HCT116 (cell line): ENCODE results near the gene RTL9. TPM values are rescaled to one million over a fixed set of nuclear protein-coding genes. Genes with fewer than 3 reads are reported as not detected.

Experiments used
- ATAC-seq: fragments of 200-7000 bp; cut with Tn5 transposase; 2 replicates; pipeline ENCODE4 v1.9.1; 2020; ENCODE audit warnings: mild to moderate bottlenecking, moderate library complexity
- BruUV-seq: library from RNA; stranded (reverse); fragments of 400-500 nt; replicated peaks from 2 replicates; lab custom pipeline; 2021; lab: Mats Ljungman, UMichigan
- CTCF ChIA-PET: fragments of 300-600 bp; sonication (Branson Sonifier 250); formaldehyde crosslinking; loops from one replicate; lab custom pipeline; 2021; ENCODE audit warnings: antibody characterized with exemption; lab: Charles Lee
- POLR2A ChIA-PET: fragments of 300-600, 350-600 bp; sonication (Branson Sonifier 250); formaldehyde crosslinking; loops from one replicate; lab custom pipeline; 2021; ENCODE audit warnings: antibody characterized with exemption; lab: Charles Lee
- RAD21 ChIA-PET, 2 experiments: fragments of 300-600 bp; sonication (Branson Sonifier 250); formaldehyde crosslinking; loops; one replicate each; lab custom pipeline; 2023; ENCODE audit warnings: low total read pairs in 2 of 2; ENCODE audit not compliant: uncharacterized antibody in 2 of 2, unreplicated experiment in 2 of 2, low non-redundant PET in 1 of 2; lab: Charles Lee
- DNase-seq: peaks from one replicate; pipeline ENCODE4 v3.0.0-alpha.2; 2010; ENCODE audit warnings: low read depth, low spot score
- H2AFZ ChIP-seq: fragments of 200-600 bp; shearing (Covaris generic), sonication (generic); 2 replicates; pipeline ENCODE4 v1.6.1; 2017; ENCODE audit warnings: low read depth, mixed run types, mixed read lengths, antibody characterized with exemption, low read length; ENCODE audit not compliant: poor library complexity, severe bottlenecking
- H3K27ac ChIP-seq: 2 replicates; pipeline ENCODE4 v1.5.1; 2012; ENCODE audit warnings: low read depth, low read length
- H3K27me3 ChIP-seq: fragments of 200-600 bp; sonication (generic); 2 replicates; pipeline ENCODE4 v1.6.1; 2016; ENCODE audit warnings: mixed run types, low read length, mixed read lengths; ENCODE audit not compliant: insufficient read depth
- H3K36me3 ChIP-seq, 2 experiments: fragments of 200-500 bp in 1 of 2; fragments of 200-600 bp in 1 of 2; sonication (Bioruptor generic) in 1 of 2; sonication (generic) in 1 of 2; 2 replicates each; pipeline versions ENCODE4 v1.5.1 to v1.6.1; 2014 to 2016; ENCODE audit warnings: low read length in 2 of 2, inconsistent platforms in 1 of 2, mixed read lengths in 1 of 2, mixed run types in 1 of 2; ENCODE audit not compliant: insufficient read depth in 2 of 2, control insufficient read depth in 1 of 2
- H3K4me1 ChIP-seq, 2 experiments: fragments of 200-600 bp in 1 of 2; sonication (generic) in 1 of 2; 2 replicates each; pipeline versions ENCODE4 v1.5.1 to v1.6.1; 2012 to 2017; ENCODE audit warnings: low read length in 2 of 2, inconsistent platforms in 1 of 2, mild to moderate bottlenecking in 1 of 2, mixed read lengths in 1 of 2, mixed run types in 1 of 2, moderate library complexity in 1 of 2; ENCODE audit not compliant: insufficient read depth in 2 of 2, control insufficient read depth in 1 of 2
- H3K4me2 ChIP-seq: fragments of 200-600 bp; sonication (generic); 2 replicates; pipeline ENCODE4 v1.6.1; 2017; ENCODE audit warnings: mixed run types, low read length, mixed read lengths
- H3K4me3 ChIP-seq, 2 experiments: fragments of 200-600 bp in 1 of 2; sonication (generic) in 1 of 2; replicated peaks in 1 of 2; 2 replicates each; pipeline ENCODE4 v1.5.1; 2011 to 2016; ENCODE audit warnings: low read length in 2 of 2, control low read depth in 1 of 2, low read depth in 1 of 2, mild to moderate bottlenecking in 1 of 2, mixed read lengths in 1 of 2, mixed run types in 1 of 2
- H3K79me2 ChIP-seq: fragments of 200-600 bp; sonication (generic); 2 replicates; pipeline ENCODE4 v1.6.1; 2017; ENCODE audit warnings: mild to moderate bottlenecking, mixed run types, low read length, moderate library complexity, mixed read lengths; ENCODE audit not compliant: insufficient read depth
- H3K9ac ChIP-seq: fragments of 200-600 bp; sonication (generic); 2 replicates; pipeline ENCODE4 v1.6.1; 2016; ENCODE audit warnings: low read length, mixed read lengths
- H3K9me2 ChIP-seq: fragments of 200-600 bp; sonication (generic), shearing (Covaris generic); 2 replicates; pipeline ENCODE4 v1.6.1; 2017; ENCODE audit warnings: mixed run types, mild to moderate bottlenecking, moderate library complexity; ENCODE audit not compliant: insufficient read depth
- H3K9me3 ChIP-seq, 2 experiments: fragments of 200-500 bp in 1 of 2; fragments of 200-600 bp in 1 of 2; sonication (Bioruptor generic) in 1 of 2; sonication (generic) in 1 of 2; 2 replicates each; pipeline ENCODE4 v1.6.1; 2014 to 2017; ENCODE audit warnings: low read length in 2 of 2, mixed read lengths in 2 of 2, inconsistent platforms in 1 of 2, low read depth in 1 of 2, mild to moderate bottlenecking in 1 of 2, mixed run types in 1 of 2, moderate library complexity in 1 of 2; ENCODE audit not compliant: control insufficient read depth in 1 of 2, insufficient read depth in 1 of 2
- H4K20me1 ChIP-seq: fragments of 200-600 bp; sonication (generic), shearing (Covaris generic); 2 replicates; pipeline ENCODE4 v1.6.1; 2017; ENCODE audit warnings: mixed run types, mild to moderate bottlenecking, moderate library complexity; ENCODE audit not compliant: insufficient read depth
- CBX3 ChIP-seq: IDR thresholded peaks from 2 replicates; pipeline ENCODE4 v1.6.1; 2012; ENCODE audit warnings: low read depth
- EGR1 ChIP-seq: IDR thresholded peaks from 2 replicates; pipeline ENCODE4 v1.6.1; 2012; ENCODE audit warnings: low read depth
- EZH2 ChIP-seq: fragments of 200-600 bp; sonication (generic); IDR thresholded peaks from 2 replicates; pipeline ENCODE4 v1.6.1; 2017; ENCODE audit warnings: antibody characterized with exemption, mixed run types
- FOSL1 ChIP-seq: IDR thresholded peaks from 2 replicates; pipeline ENCODE4 v1.6.1; 2012; ENCODE audit warnings: low read depth
- JUND ChIP-seq: IDR thresholded peaks from 2 replicates; pipeline ENCODE4 v1.6.1; 2012
- POLR2A ChIP-seq: IDR thresholded peaks from 2 replicates; pipeline ENCODE4 v1.7.0; 2011; ENCODE audit warnings: borderline replicate concordance; ENCODE audit not compliant: insufficient read depth, insufficient read length; ENCODE audit errors: extremely low read depth
- RAD21 ChIP-seq: IDR thresholded peaks from 2 replicates; pipeline ENCODE4 v1.6.1; 2012; ENCODE audit warnings: low read depth, mild to moderate bottlenecking
- SIN3A ChIP-seq: IDR thresholded peaks from 2 replicates; pipeline ENCODE4 v1.6.1; 2012; ENCODE audit warnings: low read depth
- SRF ChIP-seq: IDR thresholded peaks from 2 replicates; pipeline ENCODE4 v1.6.1; 2012; ENCODE audit warnings: low read depth
- TCF7L2 ChIP-seq: IDR thresholded peaks from 2 replicates; pipeline ENCODE4 v1.7.0; 2011; ENCODE audit warnings: borderline replicate concordance, inconsistent platforms; ENCODE audit not compliant: insufficient read depth, insufficient read length; ENCODE audit errors: extremely low read depth
- YY1 ChIP-seq: IDR thresholded peaks from 2 replicates; pipeline ENCODE4 v1.6.1; 2011; ENCODE audit warnings: low read length, low read depth, moderate library complexity, mild to moderate bottlenecking; ENCODE audit not compliant: insufficient replicate concordance; ENCODE audit errors: extremely low read depth
- ZNF274 ChIP-seq: fragments of 200-500 bp; sonication (Bioruptor generic); IDR thresholded peaks from 2 replicates; pipeline ENCODE4 v1.6.1; 2014; ENCODE audit warnings: mild to moderate bottlenecking, low read depth, low read length, inconsistent platforms
- intact Hi-C: fragments of 100-400 bp; cut with micrococcal nuclease; formaldehyde crosslinking; loops from 2 replicates; pipeline ENCODE4 v1.10.0; 2022
- total RNA-seq: library from RNA; stranded (reverse); gene quantifications from one replicate; pipeline ENCODE4 v1.2.1, GENCODE V29; 2021; ENCODE audit not compliant: unreplicated experiment
- TF ChIP-seq, protein P1 (sequence below): IDR thresholded peaks from 2 replicates; pipeline ENCODE4 v1.6.1; 2012; ENCODE audit warnings: low read depth

The RTL9 gene
- total RNA-seq, 1 experiment from 2014 or later = 0.10 TPM

DNA sequence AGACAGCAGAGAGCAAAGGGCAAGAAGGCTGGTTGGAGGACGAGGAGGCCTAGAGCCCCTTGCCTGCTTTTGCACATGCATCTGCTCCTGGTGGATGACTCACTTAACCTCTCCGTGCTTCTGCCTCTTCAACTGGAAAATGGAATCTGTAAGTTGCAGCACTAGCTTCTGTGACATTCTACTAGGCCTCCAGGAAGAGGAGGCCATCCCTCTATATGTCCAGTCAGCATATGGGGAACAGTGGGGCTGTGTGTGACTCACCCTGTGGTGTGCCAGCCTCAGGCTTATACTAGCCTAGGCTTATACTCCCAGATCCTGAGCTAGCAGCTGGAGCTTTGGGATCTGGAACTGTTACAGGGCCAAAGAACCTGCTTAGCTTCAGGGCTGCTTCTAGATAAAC lies 36.0 kb downstream of the RTL9 start:
- peak overlapping the region; percentile 26 for H2AFZ ChIP-seq
- BruUV-seq = no TSS peak
- H3K4me1 ChIP-seq = peaks cover 5 to 37% of the 10 kb centered on the region in 2 experiments; a peak in 3 of 4 replicates
- no peaks in the 10 kb centered on the region for H3K27me3 ChIP-seq
- H3K9me3 ChIP-seq = no peaks in the 10 kb centered on the region
- H4K20me1 ChIP-seq = no peaks in the 10 kb centered on the region
- intact Hi-C loops = no loop called here
- H3K79me2 ChIP-seq = no peaks in the 10 kb centered on the region
- H3K4me3 ChIP-seq = no peak overlapping the region
- H3K4me2 ChIP-seq = peak overlapping the region; percentile 37
- ChIA-PET CTCF (no interaction called here), POLR2A (no interaction called here), RAD21 (no interaction called here)
- ATAC-seq (peak; percentile 71), DNase-seq (no peak)
- no peaks in the 10 kb centered on the region for H3K36me3 ChIP-seq
- no peaks in the 10 kb centered on the region for H3K9me2 ChIP-seq
- no peak overlapping the region for H3K27ac ChIP-seq
- no peak for TF ChIP-seq ZNF274
- no peak for TF ChIP-seq TCF7L2
- TF ChIP-seq YY1 = no peak
- TF ChIP-seq FOSL1 = no peak
- TF ChIP-seq EZH2 = no peak
- no peak for TF ChIP-seq POLR2A
- TF ChIP-seq RAD21 = no peak
- no peak for TF ChIP-seq JUND
- TF ChIP-seq, protein P1, sequence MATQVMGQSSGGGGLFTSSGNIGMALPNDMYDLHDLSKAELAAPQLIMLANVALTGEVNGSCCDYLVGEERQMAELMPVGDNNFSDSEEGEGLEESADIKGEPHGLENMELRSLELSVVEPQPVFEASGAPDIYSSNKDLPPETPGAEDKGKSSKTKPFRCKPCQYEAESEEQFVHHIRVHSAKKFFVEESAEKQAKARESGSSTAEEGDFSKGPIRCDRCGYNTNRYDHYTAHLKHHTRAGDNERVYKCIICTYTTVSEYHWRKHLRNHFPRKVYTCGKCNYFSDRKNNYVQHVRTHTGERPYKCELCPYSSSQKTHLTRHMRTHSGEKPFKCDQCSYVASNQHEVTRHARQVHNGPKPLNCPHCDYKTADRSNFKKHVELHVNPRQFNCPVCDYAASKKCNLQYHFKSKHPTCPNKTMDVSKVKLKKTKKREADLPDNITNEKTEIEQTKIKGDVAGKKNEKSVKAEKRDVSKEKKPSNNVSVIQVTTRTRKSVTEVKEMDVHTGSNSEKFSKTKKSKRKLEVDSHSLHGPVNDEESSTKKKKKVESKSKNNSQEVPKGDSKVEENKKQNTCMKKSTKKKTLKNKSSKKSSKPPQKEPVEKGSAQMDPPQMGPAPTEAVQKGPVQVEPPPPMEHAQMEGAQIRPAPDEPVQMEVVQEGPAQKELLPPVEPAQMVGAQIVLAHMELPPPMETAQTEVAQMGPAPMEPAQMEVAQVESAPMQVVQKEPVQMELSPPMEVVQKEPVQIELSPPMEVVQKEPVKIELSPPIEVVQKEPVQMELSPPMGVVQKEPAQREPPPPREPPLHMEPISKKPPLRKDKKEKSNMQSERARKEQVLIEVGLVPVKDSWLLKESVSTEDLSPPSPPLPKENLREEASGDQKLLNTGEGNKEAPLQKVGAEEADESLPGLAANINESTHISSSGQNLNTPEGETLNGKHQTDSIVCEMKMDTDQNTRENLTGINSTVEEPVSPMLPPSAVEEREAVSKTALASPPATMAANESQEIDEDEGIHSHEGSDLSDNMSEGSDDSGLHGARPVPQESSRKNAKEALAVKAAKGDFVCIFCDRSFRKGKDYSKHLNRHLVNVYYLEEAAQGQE = no peak
- TF ChIP-seq SRF = no peak
- TF ChIP-seq CBX3 = no peak
- TF ChIP-seq EGR1 = no peak
- TF ChIP-seq SIN3A = no peak
- TF ChIP-seq, all 23 proteins: peak for 0
- H3K9ac ChIP-seq = no peak overlapping the region
